RWPE2 (cell line): Measurements from ENCODE around the gene CHD2.
A peak's percentile ranks its signal among the peaks of the same experiment; 100 is the strongest.

Experiments used
- ATAC-seq: fragments of 200-7000 bp; cut with Tn5 transposase; 3 replicates; pipeline ENCODE4 v1.9.1; 2021; ENCODE audit warnings: low read depth
- DNase-seq: peaks from one replicate; pipeline ENCODE4 v3.0.0-alpha.2; 2020; ENCODE audit warnings: low spot score
- H3K27ac ChIP-seq: fragments of 450-650 bp; 2 replicates; pipeline ENCODE4 v1.5.1; 2017; ENCODE audit warnings: mild to moderate bottlenecking; ENCODE audit not compliant: poor library complexity, severe bottlenecking
- H3K27me3 ChIP-seq: fragments of 250-450 bp; sonication (Bioruptor Pico); 2 replicates; pipeline ENCODE4 v1.5.1; 2021; ENCODE audit warnings: mild to moderate bottlenecking, moderate library complexity; ENCODE audit not compliant: insufficient read depth, poor library complexity, severe bottlenecking
- H3K36me3 ChIP-seq: fragments of 250-450 bp; sonication (Bioruptor Pico); 2 replicates; pipeline ENCODE4 v1.5.1; 2020; ENCODE audit warnings: low read depth, mild to moderate bottlenecking, moderate library complexity
- H3K4me1 ChIP-seq: fragments of 250-450 bp; sonication (Bioruptor Pico); 2 replicates; pipeline ENCODE4 v1.5.1; 2021; ENCODE audit warnings: mild to moderate bottlenecking, moderate library complexity; ENCODE audit not compliant: insufficient read depth, poor library complexity, severe bottlenecking
- H3K4me3 ChIP-seq: fragments of 250-450 bp; sonication (Bioruptor Pico); 2 replicates; pipeline ENCODE4 v1.5.1; 2021; ENCODE audit warnings: mild to moderate bottlenecking, moderate library complexity; ENCODE audit not compliant: severe bottlenecking
- H3K9me3 ChIP-seq: fragments of 250-450 bp; sonication (Bioruptor Pico); 2 replicates; pipeline ENCODE4 v1.5.1; 2021; ENCODE audit warnings: mild to moderate bottlenecking, moderate library complexity; ENCODE audit not compliant: severe bottlenecking
- CTCF ChIP-seq: fragments of 450-650 bp; IDR thresholded peaks from one replicate; pipeline ENCODE4 v1.5.1; 2017; ENCODE audit warnings: mild to moderate bottlenecking, moderate library complexity; ENCODE audit not compliant: poor library complexity, severe bottlenecking

Gene CHD2

GRCh38 chr15:93041159-93041547, 141.0 kb downstream of the CHD2 start:
- H3K9me3 ChIP-seq: peaks cover 3% of the 10 kb centered on the region
- H3K4me1 ChIP-seq: no peaks in the 10 kb centered on the region
- no peak for TF ChIP-seq CTCF
- no peak overlapping the region for H3K27ac ChIP-seq
- no peak for ATAC-seq
- no peak overlapping the region for H3K4me3 ChIP-seq
- H3K36me3 ChIP-seq: no peaks in the 10 kb centered on the region
- DNase-seq: peak; percentile 45
- H3K27me3 ChIP-seq: no peaks in the 10 kb centered on the region

- Histone ChIP-seq H3K4me3 (no peak overlapping the region), H3K36me3 (no peaks in the 10 kb centered on the region), H3K9me3 (peaks cover 3% of the 10 kb centered on the region), H3K27me3 (no peaks in the 10 kb centered on the region), H3K4me1 (no peaks in the 10 kb centered on the region), H3K27ac (no peak overlapping the region)
- DNase-seq (peak; percentile 52), ATAC-seq (no peak)
- no peak for TF ChIP-seq CTCF
These were observed 142.1 kb downstream of the CHD2 start for GRCh38 chr15:93042211-93042610.

GRCh38 chr15:93042691-93043378, 142.7 kb downstream of the CHD2 start:
- TF ChIP-seq CTCF: no peak
- H3K4me3 ChIP-seq: no peak overlapping the region
- DNase-seq: peak; percentile 61
- H3K27ac ChIP-seq: no peak overlapping the region
- no peaks in the 10 kb centered on the region for H3K4me1 ChIP-seq
- H3K9me3 ChIP-seq: peaks cover 3% of the 10 kb centered on the region
- H3K27me3 ChIP-seq: no peaks in the 10 kb centered on the region
- no peak for ATAC-seq
- H3K36me3 ChIP-seq: no peaks in the 10 kb centered on the region

GRCh38 chr15:93043621-93044300, 143.6 kb downstream of the CHD2 start:
- Histone ChIP-seq H3K4me3 (no peak overlapping the region), H3K36me3 (no peaks in the 10 kb centered on the region), H3K27me3 (no peaks in the 10 kb centered on the region), H3K27ac (no peak overlapping the region), H3K9me3 (peaks cover 3% of the 10 kb centered on the region), H3K4me1 (no peaks in the 10 kb centered on the region)
- TF ChIP-seq CTCF: no peak
- DNase-seq (no peak), ATAC-seq (0 out of 3 replicates have a peak, but pooled peaks have one; percentile 3)
